Measurements from ENCODE around the gene CLCNKB.
A peak's percentile ranks its signal among the peaks of the same experiment; 100 is the strongest.
"Not testable (repeated sequence)": the region's sequence is repeated elsewhere in the genome, so short reads cannot be mapped to it uniquely, and the experiment has no call there.

The CLCNKB gene

GRCh38 chr1:16023050-16023653 is 20.4 kb upstream of the CLCNKB start:
- no peak for DNase-seq (ENCODE audit: low read depth)
- Histone ChIP-seq H3K4me3 (ENCODE audit: low read length) (no peak overlapping the region), H3K27me3 (replicated peaks; ENCODE audit: control insufficient read depth, insufficient read depth, low read length) (peaks cover 8% of the 10 kb centered on the region), H3K4me1 (ENCODE audit: control insufficient read depth, insufficient read depth, low read length) (peaks cover 22% of the 10 kb centered on the region), H3K9me3 (ENCODE audit: control insufficient read depth, low read length) (no peaks in the 10 kb centered on the region), H3K36me3 (ENCODE audit: control insufficient read depth, insufficient read depth, low read length, severe bottlenecking) (no peaks in the 10 kb centered on the region), H3K9ac (ENCODE audit: low read length) (no peak overlapping the region)

GRCh38 chr1:16026302-16026701 is 17.3 kb upstream of the CLCNKB start:
- not testable (repeated sequence) for H3K4me3 ChIP-seq (ENCODE audit: low read length); DNase-seq (ENCODE audit: low read depth); H3K27me3 ChIP-seq (replicated peaks; ENCODE audit: control insufficient read depth, insufficient read depth, low read length)

GRCh38 chr1:16026723-16027484 is 16.7 kb upstream of the CLCNKB start:
- H3K36me3 ChIP-seq (ENCODE audit: control insufficient read depth, insufficient read depth, low read length, severe bottlenecking): no peaks in the 10 kb centered on the region
- no peak overlapping the region for H3K9ac ChIP-seq (ENCODE audit: low read length)
- peak; percentile 42 for DNase-seq (ENCODE audit: low read depth)
- no peaks in the 10 kb centered on the region for H3K9me3 ChIP-seq (ENCODE audit: control insufficient read depth, low read length)
- no peak overlapping the region for H3K4me3 ChIP-seq (ENCODE audit: low read length)
- no peaks in the 10 kb centered on the region for H3K4me1 ChIP-seq (ENCODE audit: control insufficient read depth, insufficient read depth, low read length)
- H3K27me3 ChIP-seq (replicated peaks; ENCODE audit: control insufficient read depth, insufficient read depth, low read length): peaks cover 6% of the 10 kb centered on the region

More at GRCh38 chr1:16026302-16026701, 17.3 kb upstream of the CLCNKB start:
- not testable (repeated sequence) for H3K9ac ChIP-seq (ENCODE audit: low read length); H3K9me3 ChIP-seq (ENCODE audit: control insufficient read depth, low read length); H3K36me3 ChIP-seq (ENCODE audit: control insufficient read depth, insufficient read depth, low read length, severe bottlenecking); H3K4me1 ChIP-seq (ENCODE audit: control insufficient read depth, insufficient read depth, low read length)

GRCh38 chr1:16028237-16029002 is 15.2 kb upstream of the CLCNKB start:
- H3K4me3 ChIP-seq (ENCODE audit: low read length): no peak overlapping the region
- peaks cover 5% of the 10 kb centered on the region for H3K27me3 ChIP-seq (replicated peaks; ENCODE audit: control insufficient read depth, insufficient read depth, low read length)
- peaks cover 3% of the 10 kb centered on the region for H3K4me1 ChIP-seq (ENCODE audit: control insufficient read depth, insufficient read depth, low read length)
- H3K9ac ChIP-seq (ENCODE audit: low read length): no peak overlapping the region
- no peak for DNase-seq (ENCODE audit: low read depth)
- no peaks in the 10 kb centered on the region for H3K9me3 ChIP-seq (ENCODE audit: control insufficient read depth, low read length)
- no peaks in the 10 kb centered on the region for H3K36me3 ChIP-seq (ENCODE audit: control insufficient read depth, insufficient read depth, low read length, severe bottlenecking)

GRCh38 chr1:16029003-16029268 is 14.6 kb upstream of the CLCNKB start:
- DNase-seq (ENCODE audit: low read depth); H3K36me3 ChIP-seq (ENCODE audit: control insufficient read depth, insufficient read depth, low read length, severe bottlenecking); H3K4me3 ChIP-seq (ENCODE audit: low read length): not testable (repeated sequence)

GRCh38 chr1:16029288-16029687 is 14.3 kb upstream of the CLCNKB start:
- Histone ChIP-seq H3K27me3 (replicated peaks; ENCODE audit: control insufficient read depth, insufficient read depth, low read length) (peaks cover 5% of the 10 kb centered on the region), H3K9ac (ENCODE audit: low read length) (no peak overlapping the region), H3K36me3 (ENCODE audit: control insufficient read depth, insufficient read depth, low read length, severe bottlenecking) (no peaks in the 10 kb centered on the region), H3K4me1 (ENCODE audit: control insufficient read depth, insufficient read depth, low read length) (peaks cover 3% of the 10 kb centered on the region), H3K4me3 (ENCODE audit: low read length) (no peak overlapping the region), H3K9me3 (ENCODE audit: control insufficient read depth, low read length) (no peaks in the 10 kb centered on the region)
- no peak for DNase-seq (ENCODE audit: low read depth)

More at GRCh38 chr1:16029003-16029268, 14.6 kb upstream of the CLCNKB start:
- H3K27me3 ChIP-seq (replicated peaks; ENCODE audit: control insufficient read depth, insufficient read depth, low read length); H3K9ac ChIP-seq (ENCODE audit: low read length); H3K9me3 ChIP-seq (ENCODE audit: control insufficient read depth, low read length); H3K4me1 ChIP-seq (ENCODE audit: control insufficient read depth, insufficient read depth, low read length): not testable (repeated sequence)

GRCh38 chr1:16031551-16031950 is 12.0 kb upstream of the CLCNKB start:
- H3K4me1 ChIP-seq (ENCODE audit: control insufficient read depth, insufficient read depth, low read length): peaks cover 3% of the 10 kb centered on the region
- peaks cover 5% of the 10 kb centered on the region for H3K27me3 ChIP-seq (replicated peaks; ENCODE audit: control insufficient read depth, insufficient read depth, low read length)
- no peak for DNase-seq (ENCODE audit: low read depth)
- H3K36me3 ChIP-seq (ENCODE audit: control insufficient read depth, insufficient read depth, low read length, severe bottlenecking): no peaks in the 10 kb centered on the region
- no peaks in the 10 kb centered on the region for H3K9me3 ChIP-seq (ENCODE audit: control insufficient read depth, low read length)
- no peak overlapping the region for H3K4me3 ChIP-seq (ENCODE audit: low read length)
- H3K9ac ChIP-seq (ENCODE audit: low read length): no peak overlapping the region

- Histone ChIP-seq H3K9me3 (ENCODE audit: control insufficient read depth, low read length) (no peaks in the 10 kb centered on the region), H3K9ac (ENCODE audit: low read length) (no peak overlapping the region), H3K4me1 (ENCODE audit: control insufficient read depth, insufficient read depth, low read length) (peaks cover 3% of the 10 kb centered on the region), H3K4me3 (ENCODE audit: low read length) (no peak overlapping the region), H3K27me3 (replicated peaks; ENCODE audit: control insufficient read depth, insufficient read depth, low read length) (peaks cover 5% of the 10 kb centered on the region), H3K36me3 (ENCODE audit: control insufficient read depth, insufficient read depth, low read length, severe bottlenecking) (no peaks in the 10 kb centered on the region)
- DNase-seq (ENCODE audit: low read depth): peak; percentile 96
These were observed 11.0 kb upstream of the CLCNKB start for GRCh38 chr1:16032388-16033102.

GRCh38 chr1:16033103-16033632 is 10.4 kb upstream of the CLCNKB start:
- H3K9ac ChIP-seq (ENCODE audit: low read length); H3K36me3 ChIP-seq (ENCODE audit: control insufficient read depth, insufficient read depth, low read length, severe bottlenecking); H3K4me1 ChIP-seq (ENCODE audit: control insufficient read depth, insufficient read depth, low read length); H3K9me3 ChIP-seq (ENCODE audit: control insufficient read depth, low read length); H3K4me3 ChIP-seq (ENCODE audit: low read length); DNase-seq (ENCODE audit: low read depth); H3K27me3 ChIP-seq (replicated peaks; ENCODE audit: control insufficient read depth, insufficient read depth, low read length): not testable (repeated sequence)

- H3K4me1 ChIP-seq (ENCODE audit: control insufficient read depth, insufficient read depth, low read length); DNase-seq (ENCODE audit: low read depth); H3K27me3 ChIP-seq (replicated peaks; ENCODE audit: control insufficient read depth, insufficient read depth, low read length); H3K36me3 ChIP-seq (ENCODE audit: control insufficient read depth, insufficient read depth, low read length, severe bottlenecking); H3K4me3 ChIP-seq (ENCODE audit: low read length); H3K9me3 ChIP-seq (ENCODE audit: control insufficient read depth, low read length); H3K9ac ChIP-seq (ENCODE audit: low read length): not testable (repeated sequence)
These were observed 7.1 kb upstream of the CLCNKB start for GRCh38 chr1:16036461-16036860.

GRCh38 chr1:16038620-16038912 is 5.0 kb upstream of the CLCNKB start:
- H3K36me3 ChIP-seq (ENCODE audit: control insufficient read depth, insufficient read depth, low read length, severe bottlenecking): no peaks in the 10 kb centered on the region
- no peak for DNase-seq (ENCODE audit: low read depth)
- no peak overlapping the region for H3K4me3 ChIP-seq (ENCODE audit: low read length)
- no peaks in the 10 kb centered on the region for H3K9me3 ChIP-seq (ENCODE audit: control insufficient read depth, low read length)
- H3K9ac ChIP-seq (ENCODE audit: low read length): no peak overlapping the region
- no peaks in the 10 kb centered on the region for H3K4me1 ChIP-seq (ENCODE audit: control insufficient read depth, insufficient read depth, low read length)
- peaks cover 8% of the 10 kb centered on the region for H3K27me3 ChIP-seq (replicated peaks; ENCODE audit: control insufficient read depth, insufficient read depth, low read length)
